Measurements from ENCODE around the gene PARP3. TPM values are rescaled to one million over a fixed set of nuclear protein-coding genes. Genes with fewer than 3 reads are reported as not detected.

Gene PARP3
- total and polyA plus RNA-seq, 9 of the 15 experiments (the other 6 are each of a cell fraction or from before 2014, with no cell fraction given): 0.46 to 6.6 (median 4.5) TPM

- ChIA-PET POLR2A (interaction anchor here (1.5 to 1.9 kb wide), 2 partner anchors 8 to 13 kb away, joined by 6 to 10 read pairs; partner anchors contain the start of genes ABHD14A and RPL29), CTCF (ENCODE audit: low intra/inter-chr PET ratio) (no interaction called here)
- no peak for ATAC-seq
Observed at GRCh38 chr3:51987568-51987967, 45.4 kb downstream of the PARP3 start.

GRCh38 chr3:51988286-51989146 lies 46.4 kb downstream of the PARP3 start:
- Histone ChIP-seq H4K20me1 (replicated peaks; ENCODE audit: control insufficient read depth, insufficient read depth, low read length) (no peaks in the 10 kb centered on the region), H3K9me3 (replicated peaks; ENCODE audit: control insufficient read depth, insufficient read depth, low read depth, low read length) (no peaks in the 10 kb centered on the region), H3K9ac (ENCODE audit: insufficient read depth in 1 of 2, low read depth in 2 of 2, low read length in 2 of 2) (peak overlapping the region in 1 of 2 experiments; percentile 50; a peak in 1 of 4 replicates), H3K9me1 (ENCODE audit: control insufficient read depth, insufficient read depth, low read length) (no peaks in the 10 kb centered on the region), H2AFZ (ENCODE audit: low read depth, low read length) (no peak overlapping the region), H3K36me3 (ENCODE audit: control insufficient read depth, insufficient read depth, low read length) (peaks cover 47% of the 10 kb centered on the region), H3K4me2 (ENCODE audit: insufficient read depth, low read length) (no peak overlapping the region), H3K27ac (ENCODE audit: extremely low read depth, low read depth, low read length) (no peak overlapping the region), H3K27me3 (ENCODE audit: control insufficient read depth in 2 of 2, insufficient read depth in 2 of 2, low read length in 2 of 2) (no peaks in the 10 kb centered on the region), H3K79me2 (ENCODE audit: control insufficient read depth, insufficient read depth, low read length) (peaks cover 42% of the 10 kb centered on the region), H3K4me3 (no peak overlapping the region), H3K4me1 (replicated peaks in 1 of 2; ENCODE audit: control insufficient read depth in 2 of 2, insufficient read depth in 2 of 2, low read length in 2 of 2) (peaks cover 34 to 60% of the 10 kb centered on the region in 2 experiments; a peak in 4 of 5 replicates)
- in situ Hi-C loops (cut with MboI): no loop called here
- intact Hi-C loops (cut with micrococcal nuclease): no loop called here
- ChIA-PET POLR2A (interaction anchor here (1.5 kb wide), 1 partner anchor 14 kb away, joined by 6 read pairs; the partner anchor contains the start of gene ABHD14A), CTCF (ENCODE audit: low intra/inter-chr PET ratio) (no interaction called here)
- ATAC-seq: no peak
- BruUV-seq (replicated peaks): no TSS peak
- peak in 1 of 4 experiments; percentile 5 for DNase-seq (ENCODE audit: extremely low read depth in 1 of 4, low spot score in 3 of 4)
- 73% methylated on average over 8 of the region's 15 CpGs for WGBS (ENCODE audit: insufficient coverage, low coverage, missing lambda C conversion rate)
- no peak for FAIRE-seq
- TF ChIP-seq ID3 (CRISPR knock-in tag; IDR thresholded peaks at IDR 0.05) (no peak), ID3 (tag; IDR thresholded peaks at IDR 0.05) (no peak), KLF6 (CRISPR knock-in tag; IDR thresholded peaks at IDR 0.05; ENCODE audit: borderline replicate concordance) (no peak), NONO (IDR thresholded peaks at IDR 0.05; ENCODE audit: low read depth in 2 of 2, low read length in 1 of 2) (no peak), RBFOX2 (IDR thresholded peaks at IDR 0.05; ENCODE audit: low read depth, low read length) (peak; percentile 38; the same call in 1 of the 2 replicates), POLR2G (IDR thresholded peaks at IDR 0.05; ENCODE audit: low read depth, low read length) (peak; percentile 43)

More at GRCh38 chr3:51987568-51987967, 45.4 kb downstream of the PARP3 start:
- intact Hi-C loops (cut with micrococcal nuclease): no loop called here
- Histone ChIP-seq H3K9me1 (ENCODE audit: control insufficient read depth, insufficient read depth, low read length) (no peaks in the 10 kb centered on the region), H3K4me1 (replicated peaks in 1 of 2; ENCODE audit: control insufficient read depth in 2 of 2, insufficient read depth in 2 of 2, low read length in 2 of 2) (peaks cover 31 to 63% of the 10 kb centered on the region in 2 experiments; a peak in 4 of 5 replicates), H3K4me2 (ENCODE audit: insufficient read depth, low read length) (no peak overlapping the region), H4K20me1 (replicated peaks; ENCODE audit: control insufficient read depth, insufficient read depth, low read length) (no peaks in the 10 kb centered on the region), H3K4me3 (no peak overlapping the region), H3K27me3 (ENCODE audit: control insufficient read depth in 2 of 2, insufficient read depth in 2 of 2, low read length in 2 of 2) (no peaks in the 10 kb centered on the region), H3K9me3 (replicated peaks; ENCODE audit: control insufficient read depth, insufficient read depth, low read depth, low read length) (no peaks in the 10 kb centered on the region), H3K79me2 (ENCODE audit: control insufficient read depth, insufficient read depth, low read length) (peaks cover 38% of the 10 kb centered on the region), H3K9ac (ENCODE audit: insufficient read depth in 1 of 2, low read depth in 2 of 2, low read length in 2 of 2) (peak overlapping the region in 1 of 2 experiments; percentile 91; a peak in 2 of 4 replicates), H3K27ac (ENCODE audit: extremely low read depth, low read depth, low read length) (peak overlapping the region; percentile 30; the same call in 1 of the 3 replicates), H3K36me3 (ENCODE audit: control insufficient read depth, insufficient read depth, low read length) (peaks cover 39% of the 10 kb centered on the region), H2AFZ (ENCODE audit: low read depth, low read length) (no peak overlapping the region)
- FAIRE-seq (no peak), DNase-seq (ENCODE audit: extremely low read depth in 1 of 4, low spot score in 3 of 4) (no peak)
- TF ChIP-seq PPARD (CRISPR knock-in tag; IDR thresholded peaks at IDR 0.05): no peak
- TF ChIP-seq CBFA2T3 (IDR thresholded peaks at IDR 0.05): 0 out of 2 replicates have a peak, but pooled peaks have one; percentile 6
- in situ Hi-C loops (cut with MboI): no loop called here
- 78% methylated on average over 6 of the region's 7 CpGs for WGBS (ENCODE audit: insufficient coverage, low coverage, missing lambda C conversion rate)
- no TSS peak for BruUV-seq (replicated peaks)
